Measurements from ENCODE around the gene CLPTM1L.
"Not testable (repeated sequence)": the region's sequence is repeated elsewhere in the genome, so short reads cannot be mapped to it uniquely, and the experiment has no call there.

DNA sequence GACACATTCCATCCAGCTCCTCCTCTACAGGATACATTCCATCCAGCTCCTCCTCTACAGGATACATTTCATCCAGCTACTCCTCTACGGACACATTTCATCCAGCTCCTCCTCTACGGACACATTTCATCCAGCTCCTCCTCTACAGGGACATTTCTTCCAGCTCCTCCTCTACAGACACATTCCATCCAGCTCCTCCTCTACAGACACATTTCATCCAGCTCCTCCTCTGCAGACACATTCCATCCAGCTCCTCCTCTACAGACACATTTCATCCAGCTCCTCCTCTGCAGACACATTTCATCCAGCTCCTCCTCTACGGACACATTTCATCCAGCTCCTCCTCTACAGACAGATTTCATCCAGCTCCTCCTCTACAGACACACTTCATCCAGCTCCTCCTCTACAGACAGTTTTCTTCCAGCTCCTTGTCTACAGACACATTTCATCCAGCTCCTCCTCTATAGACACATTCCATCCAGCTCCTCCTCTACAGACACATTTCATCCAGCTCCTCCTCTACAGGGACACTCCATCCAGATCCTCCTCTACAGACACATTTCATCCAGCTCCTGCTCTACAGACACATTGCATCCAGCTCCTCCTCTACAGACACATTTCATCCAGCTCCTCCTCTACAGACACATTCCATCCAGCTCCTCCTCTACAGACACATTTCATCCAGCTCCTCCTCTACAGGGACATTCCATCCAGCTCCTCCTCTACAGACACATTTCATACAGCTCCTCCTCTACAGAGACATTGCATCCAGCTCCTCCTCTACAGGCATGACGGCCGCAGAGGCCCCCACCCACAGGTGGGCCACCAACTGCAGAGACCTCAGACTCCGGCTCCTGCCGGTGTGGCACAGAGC lies 16.4 kb downstream of the CLPTM1L start:
- TF ChIP-seq, protein P1, sequence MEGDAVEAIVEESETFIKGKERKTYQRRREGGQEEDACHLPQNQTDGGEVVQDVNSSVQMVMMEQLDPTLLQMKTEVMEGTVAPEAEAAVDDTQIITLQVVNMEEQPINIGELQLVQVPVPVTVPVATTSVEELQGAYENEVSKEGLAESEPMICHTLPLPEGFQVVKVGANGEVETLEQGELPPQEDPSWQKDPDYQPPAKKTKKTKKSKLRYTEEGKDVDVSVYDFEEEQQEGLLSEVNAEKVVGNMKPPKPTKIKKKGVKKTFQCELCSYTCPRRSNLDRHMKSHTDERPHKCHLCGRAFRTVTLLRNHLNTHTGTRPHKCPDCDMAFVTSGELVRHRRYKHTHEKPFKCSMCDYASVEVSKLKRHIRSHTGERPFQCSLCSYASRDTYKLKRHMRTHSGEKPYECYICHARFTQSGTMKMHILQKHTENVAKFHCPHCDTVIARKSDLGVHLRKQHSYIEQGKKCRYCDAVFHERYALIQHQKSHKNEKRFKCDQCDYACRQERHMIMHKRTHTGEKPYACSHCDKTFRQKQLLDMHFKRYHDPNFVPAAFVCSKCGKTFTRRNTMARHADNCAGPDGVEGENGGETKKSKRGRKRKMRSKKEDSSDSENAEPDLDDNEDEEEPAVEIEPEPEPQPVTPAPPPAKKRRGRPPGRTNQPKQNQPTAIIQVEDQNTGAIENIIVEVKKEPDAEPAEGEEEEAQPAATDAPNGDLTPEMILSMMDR (conservative IDR thresholded peaks at IDR 0.05 in 1 of 2, IDR thresholded peaks at IDR 0.05 in 1 of 2; ENCODE audit: extremely low read depth in 1 of 2, insufficient read depth in 1 of 2, low read depth in 1 of 2, low read length in 2 of 2): not testable (repeated sequence)
- not testable (repeated sequence) for TF ChIP-seq EZH2 (IDR thresholded peaks at IDR 0.05; ENCODE audit: borderline replicate concordance, low read length)

Data from mammary epithelial cell (primary cell).